ENCODE results near the gene CFAP410.

GRCh38 chr21:44317241-44317782, 21.9 kb downstream of the CFAP410 start:
- TF ChIP-seq CTCF (conservative IDR thresholded peaks at IDR 0.05; ENCODE audit: low read length): no peak
- no peak for TF ChIP-seq EZH2phosphoT487 (IDR thresholded peaks at IDR 0.05; ENCODE audit: borderline replicate concordance, low read depth, low read length)

Measured in OCI-LY7 (cell line).